ENCODE results near the gene PSMC4.
"Not testable (repeated sequence)": the region's sequence is repeated elsewhere in the genome, so short reads cannot be mapped to it uniquely, and the experiment has no call there.

The PSMC4 gene

GRCh38 chr19:39951686-39952085, 19.3 kb upstream of the PSMC4 start:
- TF ChIP-seq CTCF (IDR thresholded peaks at IDR 0.05; ENCODE audit: low read depth, low read length, missing control alignments) = no peak
- no peak overlapping the region for H3K4me3 ChIP-seq (replicated peaks; ENCODE audit: low read depth, low read length)
- no peak for DNase-seq (ENCODE audit: extremely low read depth, low read depth)

GRCh38 chr19:39953915-39954314, 17.1 kb upstream of the PSMC4 start:
- no peak for DNase-seq (ENCODE audit: extremely low read depth, low read depth)
- no peak overlapping the region for H3K4me3 ChIP-seq (replicated peaks; ENCODE audit: low read depth, low read length)
- no peak for TF ChIP-seq CTCF (IDR thresholded peaks at IDR 0.05; ENCODE audit: low read depth, low read length, missing control alignments)

- not testable (repeated sequence) for DNase-seq (ENCODE audit: extremely low read depth, low read depth); H3K4me3 ChIP-seq (replicated peaks; ENCODE audit: low read depth, low read length)
Observed at GRCh38 chr19:39957886-39958285, 13.1 kb upstream of the PSMC4 start.

- not testable (repeated sequence) for H3K4me3 ChIP-seq (replicated peaks; ENCODE audit: low read depth, low read length); DNase-seq (ENCODE audit: extremely low read depth, low read depth)
Observed at GRCh38 chr19:39958942-39959341, 12.0 kb upstream of the PSMC4 start.

GRCh38 chr19:39959407-39959806, 11.6 kb upstream of the PSMC4 start:
- DNase-seq (ENCODE audit: extremely low read depth, low read depth); H3K4me3 ChIP-seq (replicated peaks; ENCODE audit: low read depth, low read length): not testable (repeated sequence)

GRCh38 chr19:39963898-39964297, 7.1 kb upstream of the PSMC4 start:
- no peak overlapping the region for H3K4me3 ChIP-seq (replicated peaks; ENCODE audit: low read depth, low read length)
- DNase-seq (ENCODE audit: extremely low read depth, low read depth) = no peak
- TF ChIP-seq CTCF (IDR thresholded peaks at IDR 0.05; ENCODE audit: low read depth, low read length, missing control alignments) = no peak

- TF ChIP-seq CTCF (IDR thresholded peaks at IDR 0.05; ENCODE audit: low read depth, low read length, missing control alignments) = no peak
- no peak overlapping the region for H3K4me3 ChIP-seq (replicated peaks; ENCODE audit: low read depth, low read length)
- no peak for DNase-seq (ENCODE audit: extremely low read depth, low read depth)
Observed at GRCh38 chr19:39966617-39967016, 4.3 kb upstream of the PSMC4 start.

GRCh38 chr19:39967561-39967960, 3.4 kb upstream of the PSMC4 start:
- H3K4me3 ChIP-seq (replicated peaks; ENCODE audit: low read depth, low read length) = no peak overlapping the region
- DNase-seq (ENCODE audit: extremely low read depth, low read depth) = no peak
- TF ChIP-seq CTCF (IDR thresholded peaks at IDR 0.05; ENCODE audit: low read depth, low read length, missing control alignments) = no peak

- H3K4me3 ChIP-seq (replicated peaks; ENCODE audit: low read depth, low read length) = no peak overlapping the region
- TF ChIP-seq CTCF (IDR thresholded peaks at IDR 0.05; ENCODE audit: low read depth, low read length, missing control alignments) = no peak
- no peak for DNase-seq (ENCODE audit: extremely low read depth, low read depth)
Observed at GRCh38 chr19:39968789-39969188, 2.2 kb upstream of the PSMC4 start.

Data from HFF-Myc (cell line).